MCF 10A (cell line): Measurements from ENCODE around the gene APOBEC3G. TPM values are rescaled to one million over a fixed set of nuclear protein-coding genes. Genes with fewer than 3 reads are reported as not detected.

Experiments used
- BruUV-seq: library from RNA; stranded (reverse); fragments of 400-500 nt; replicated peaks from 2 replicates; lab custom pipeline; 2021; lab: Mats Ljungman, UMichigan
- CTCF ChIA-PET: fragments of 300-600 bp; sonication (Branson Sonifier 250); formaldehyde crosslinking; extraction: SDS; loops from one replicate; lab custom pipeline; 2021; ENCODE audit warnings: antibody characterized with exemption, inconsistent platforms; lab: Yijun Ruan, JAX
- POLR2A ChIA-PET: fragments of 300-600, 350-650 bp; sonication (Branson Sonifier 250); formaldehyde crosslinking; extraction: SDS; loops from one replicate; lab custom pipeline; 2020; ENCODE audit warnings: antibody characterized with exemption, inconsistent platforms; lab: Yijun Ruan, JAX
- DNase-seq: peaks from one replicate; pipeline ENCODE4 v3.0.0-alpha.2; 2018; ENCODE audit not compliant: unreplicated experiment
- H3K27ac Mint-ChIP-seq: one replicate; pipeline ENCODE4 v1.8.0; 2022; ENCODE audit warnings: mild to moderate bottlenecking, low read depth, mixed read lengths; ENCODE audit not compliant: unreplicated experiment
- H3K27me3 Mint-ChIP-seq: one replicate; pipeline ENCODE4 v1.8.0; 2022; ENCODE audit warnings: mixed read lengths; ENCODE audit not compliant: insufficient read depth, unreplicated experiment
- H3K36me3 Mint-ChIP-seq: one replicate; pipeline ENCODE4 v1.8.0; 2022; ENCODE audit warnings: mild to moderate bottlenecking, moderate library complexity, mixed read lengths; ENCODE audit not compliant: insufficient read depth, unreplicated experiment
- H3K4me1 Mint-ChIP-seq: one replicate; pipeline ENCODE4 v1.8.0; 2022; ENCODE audit warnings: mixed read lengths; ENCODE audit not compliant: insufficient read depth, unreplicated experiment
- H3K4me3 Mint-ChIP-seq: one replicate; pipeline ENCODE4 v1.8.0; 2022; ENCODE audit warnings: mild to moderate bottlenecking, moderate library complexity, mixed read lengths; ENCODE audit not compliant: unreplicated experiment
- H3K9me3 Mint-ChIP-seq: one replicate; pipeline ENCODE4 v1.8.0; 2022; ENCODE audit warnings: mixed read lengths; ENCODE audit not compliant: unreplicated experiment
- intact Hi-C: fragments of 100-400 bp; cut with micrococcal nuclease; formaldehyde crosslinking; loops from 2 replicates; pipeline ENCODE4 v1.14.1; 2022
- total RNA-seq: library from RNA; stranded (reverse); gene quantifications from 2 replicates; pipeline ENCODE4 v1.2.3, GENCODE V29; 2022
- TF ChIP-seq, protein P1 (sequence below): fragments of 200-600 bp; IDR thresholded peaks from one replicate; pipeline ENCODE4 v1.8.0; 2022; ENCODE audit warnings: antibody characterized with exemption, mild to moderate bottlenecking; ENCODE audit not compliant: unreplicated experiment

Gene APOBEC3G
- total RNA-seq, 1 experiment from 2014 or later: 0.49 TPM

DNA sequence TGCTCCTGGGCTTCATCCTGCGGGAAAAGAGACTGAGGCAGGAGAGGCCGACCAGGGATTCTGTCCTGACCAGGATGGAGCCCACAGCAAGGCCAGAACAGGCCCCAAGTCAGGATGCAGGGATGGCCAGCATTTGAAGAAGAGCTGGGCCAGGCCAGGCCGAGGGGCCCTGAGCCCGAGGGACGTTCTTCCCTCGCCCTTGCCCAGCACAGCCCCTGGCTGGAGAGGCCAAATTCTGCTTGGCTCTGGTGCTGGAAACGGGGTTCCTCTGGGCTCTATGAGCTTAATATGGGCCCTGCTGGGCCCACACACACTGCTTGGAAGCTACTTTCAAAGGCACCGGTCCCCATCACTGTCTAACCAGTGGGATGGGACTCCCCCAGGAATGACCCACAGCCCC is 7.6 kb downstream of the APOBEC3G start:
- TF ChIP-seq, protein P1, sequence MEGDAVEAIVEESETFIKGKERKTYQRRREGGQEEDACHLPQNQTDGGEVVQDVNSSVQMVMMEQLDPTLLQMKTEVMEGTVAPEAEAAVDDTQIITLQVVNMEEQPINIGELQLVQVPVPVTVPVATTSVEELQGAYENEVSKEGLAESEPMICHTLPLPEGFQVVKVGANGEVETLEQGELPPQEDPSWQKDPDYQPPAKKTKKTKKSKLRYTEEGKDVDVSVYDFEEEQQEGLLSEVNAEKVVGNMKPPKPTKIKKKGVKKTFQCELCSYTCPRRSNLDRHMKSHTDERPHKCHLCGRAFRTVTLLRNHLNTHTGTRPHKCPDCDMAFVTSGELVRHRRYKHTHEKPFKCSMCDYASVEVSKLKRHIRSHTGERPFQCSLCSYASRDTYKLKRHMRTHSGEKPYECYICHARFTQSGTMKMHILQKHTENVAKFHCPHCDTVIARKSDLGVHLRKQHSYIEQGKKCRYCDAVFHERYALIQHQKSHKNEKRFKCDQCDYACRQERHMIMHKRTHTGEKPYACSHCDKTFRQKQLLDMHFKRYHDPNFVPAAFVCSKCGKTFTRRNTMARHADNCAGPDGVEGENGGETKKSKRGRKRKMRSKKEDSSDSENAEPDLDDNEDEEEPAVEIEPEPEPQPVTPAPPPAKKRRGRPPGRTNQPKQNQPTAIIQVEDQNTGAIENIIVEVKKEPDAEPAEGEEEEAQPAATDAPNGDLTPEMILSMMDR: no peak
- Mint-ChIP-seq H3K27me3 (no peaks in the 10 kb centered on the region), H3K27ac (no peak overlapping the region), H3K9me3 (no peaks in the 10 kb centered on the region), H3K36me3 (no peaks in the 10 kb centered on the region), H3K4me1 (peaks cover under 1% of the 10 kb centered on the region), H3K4me3 (no peak overlapping the region)
- CTCF ChIA-PET: interaction anchor here (0.9 kb wide), 1 partner anchor 13 kb away, joined by 3 read pairs; no protein-coding TSS in a partner anchor
- POLR2A ChIA-PET: no interaction called here
- no peak for DNase-seq
- intact Hi-C loops: no loop called here
- BruUV-seq: no TSS peak

DNA sequence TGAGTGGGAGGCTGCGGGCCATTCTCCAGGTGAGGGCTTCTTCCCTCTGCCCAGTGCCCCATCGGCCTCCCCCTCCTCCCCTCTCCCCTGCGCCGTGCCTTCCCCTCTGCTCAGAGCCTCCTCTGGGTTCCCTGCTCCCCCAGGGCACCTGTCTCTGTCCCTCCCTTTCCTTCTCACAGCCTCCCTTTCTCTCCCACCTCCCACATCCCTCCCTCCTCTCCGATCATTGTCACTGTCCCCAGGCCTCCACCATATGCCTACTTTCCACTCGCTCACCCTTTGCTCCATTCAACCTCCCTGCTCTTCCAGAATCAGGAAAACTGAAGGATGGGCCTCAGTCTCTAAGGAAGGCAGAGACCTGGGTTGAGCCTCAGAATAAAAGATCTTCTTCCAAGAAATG is 10.0 kb downstream of the APOBEC3G start:
- no TSS peak for BruUV-seq
- Mint-ChIP-seq H3K4me3 (no peak overlapping the region), H3K4me1 (peaks cover 13% of the 10 kb centered on the region), H3K36me3 (no peaks in the 10 kb centered on the region), H3K9me3 (no peaks in the 10 kb centered on the region), H3K27me3 (no peaks in the 10 kb centered on the region), H3K27ac (no peak overlapping the region)
- POLR2A ChIA-PET: no interaction called here
- intact Hi-C loops: no loop called here
- DNase-seq: no peak
- TF ChIP-seq, protein P1: no peak
- CTCF ChIA-PET: no interaction called here

DNA sequence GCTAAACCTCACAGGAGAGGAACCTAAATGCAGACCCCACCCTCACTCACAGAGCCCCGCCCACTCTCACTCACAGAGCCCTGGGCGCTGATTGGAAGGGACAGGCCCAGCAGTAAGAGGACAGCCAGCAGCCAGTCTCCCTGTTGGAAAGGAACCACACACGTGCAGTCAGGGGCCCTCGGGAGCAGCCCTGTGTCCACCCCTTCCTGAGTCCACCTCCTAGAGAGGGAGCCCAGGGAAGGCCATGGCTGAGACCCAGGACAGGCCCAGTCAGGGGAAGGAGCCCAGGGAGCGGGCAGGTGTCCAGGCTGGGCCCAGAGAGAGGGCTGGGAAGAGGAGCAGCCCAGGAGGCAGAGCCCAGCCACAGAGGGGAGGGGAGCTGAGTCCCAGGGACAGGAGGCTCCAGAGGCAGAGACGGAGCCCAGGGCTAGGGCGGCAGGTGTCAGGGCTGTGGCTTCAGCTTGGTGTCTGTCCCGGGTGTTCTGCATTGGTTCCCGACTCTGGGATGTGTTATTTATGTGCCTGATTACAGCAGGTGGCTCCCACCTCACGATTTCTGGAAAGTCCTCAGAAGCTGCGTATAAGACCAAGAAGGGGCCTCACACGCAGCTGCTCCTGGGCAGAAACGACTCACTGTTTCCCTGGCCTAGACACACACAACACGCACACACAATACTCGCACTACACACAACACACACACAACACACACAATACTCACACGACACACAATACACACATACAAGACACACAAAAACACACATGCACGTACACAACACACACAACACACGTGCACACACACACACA is 11.0 kb downstream of the APOBEC3G start:
- no peaks in the 10 kb centered on the region for H3K27me3 Mint-ChIP-seq
- ChIA-PET CTCF (no interaction called here), POLR2A (no interaction called here)
- H3K4me1 Mint-ChIP-seq: peaks cover 13% of the 10 kb centered on the region
- no peak overlapping the region for H3K4me3 Mint-ChIP-seq
- BruUV-seq: no TSS peak
- no peaks in the 10 kb centered on the region for H3K9me3 Mint-ChIP-seq
- TF ChIP-seq, protein P1: no peak
- H3K27ac Mint-ChIP-seq: no peak overlapping the region
- DNase-seq: no peak
- H3K36me3 Mint-ChIP-seq: no peaks in the 10 kb centered on the region
- intact Hi-C loops: no loop called here

DNA sequence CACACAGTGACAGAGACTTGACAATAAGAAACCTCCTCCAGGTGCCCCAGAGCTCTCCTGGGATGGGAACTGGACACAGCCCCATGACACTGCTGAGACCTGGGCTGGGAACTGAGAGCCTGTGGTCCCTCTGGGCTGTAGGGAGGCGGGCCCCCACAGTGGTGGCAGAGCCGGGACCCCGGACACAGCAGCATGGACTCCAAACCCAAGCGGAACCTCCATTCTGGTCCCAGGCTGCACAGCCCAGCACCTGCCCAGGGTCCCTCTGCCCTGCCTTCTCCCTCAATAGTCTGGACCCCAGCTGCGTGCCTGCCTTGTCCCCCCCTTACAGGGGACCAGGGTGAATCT is 11.6 kb downstream of the APOBEC3G start:
- ChIA-PET POLR2A (no interaction called here), CTCF (no interaction called here)
- TF ChIP-seq, protein P1: no peak
- Mint-ChIP-seq H3K36me3 (no peaks in the 10 kb centered on the region), H3K27me3 (no peaks in the 10 kb centered on the region), H3K9me3 (no peaks in the 10 kb centered on the region), H3K4me1 (peaks cover 13% of the 10 kb centered on the region), H3K4me3 (no peak overlapping the region), H3K27ac (no peak overlapping the region)
- DNase-seq: no peak
- no TSS peak for BruUV-seq
- intact Hi-C loops: no loop called here
